HepG2 (cell line): ENCODE results near the gene SFI1. TPM values are rescaled to one million over a fixed set of nuclear protein-coding genes. Genes with fewer than 3 reads are reported as not detected.
A peak's percentile ranks its signal among the peaks of the same experiment; 100 is the strongest.

Experiments used
- ADNP ChIP-seq: sonication (generic); formaldehyde crosslinking; IDR thresholded peaks from 2 replicates; pipeline ENCODE4 v1.4.0; 2020; ENCODE audit warnings: missing genetic modification reagents
- AGO2 ChIP-seq: fragments of 200-400 bp; formaldehyde crosslinking; optimal IDR thresholded peaks from 2 replicates; pipeline ENCODE3; 2017; ENCODE audit warnings: mild to moderate bottlenecking, low read depth, low read length, moderate library complexity
- ATF1 ChIP-seq: IDR thresholded peaks from 2 replicates; pipeline ENCODE4 v1.6.1; 2016; ENCODE audit warnings: mild to moderate bottlenecking, control low read depth
- CREB1 ChIP-seq, 2 experiments: fragments of 450-650 bp in 1 of 2; IDR thresholded peaks; 2 replicates each; pipeline ENCODE4 v1.6.1; 2016 to 2017; ENCODE audit warnings: control low read depth in 1 of 2, mild to moderate bottlenecking in 1 of 2, missing compliant biosample characterization in 1 of 2, missing genetic modification characterization in 1 of 2
- JUNB ChIP-seq: sonication (generic); formaldehyde crosslinking; IDR thresholded peaks from 2 replicates; pipeline ENCODE4 v1.8.0; 2022; ENCODE audit warnings: missing genetic modification reagents, mild to moderate bottlenecking, borderline replicate concordance
- MTA3 ChIP-seq: sonication (generic); formaldehyde crosslinking; IDR thresholded peaks from 2 replicates; pipeline ENCODE4 v1.4.0; 2020; ENCODE audit warnings: missing genetic modification reagents
- NCOA2 ChIP-seq: sonication (generic); formaldehyde crosslinking; IDR thresholded peaks from 2 replicates; pipeline ENCODE4 v1.8.0; 2022; ENCODE audit warnings: inconsistent platforms
- NKX3-1 ChIP-seq: sonication (generic); formaldehyde crosslinking; IDR thresholded peaks from 2 replicates; pipeline ENCODE4 v1.5.0; 2020; ENCODE audit warnings: missing genetic modification reagents
- SYNCRIP ChIP-seq: fragments of 200-400 bp; formaldehyde crosslinking; IDR thresholded peaks from 2 replicates; pipeline ENCODE4 v1.6.1; 2018; ENCODE audit warnings: mild to moderate bottlenecking, low read depth, low read length; ENCODE audit not compliant: insufficient read depth
- TEAD3 ChIP-seq: optimal IDR thresholded peaks from 2 replicates; pipeline ENCODE3; 2016; ENCODE audit warnings: borderline replicate concordance
- XRCC5 ChIP-seq: fragments of 200-400 bp; formaldehyde crosslinking; optimal IDR thresholded peaks from 2 replicates; pipeline ENCODE3; 2017; ENCODE audit warnings: mild to moderate bottlenecking, low read length
- ZBTB38 ChIP-seq: sonication (generic); formaldehyde crosslinking; IDR thresholded peaks from 2 replicates; pipeline ENCODE4 v1.5.1; 2020; ENCODE audit warnings: mild to moderate bottlenecking, missing genetic modification reagents
- ZNF232 ChIP-seq: sonication (generic); formaldehyde crosslinking; IDR thresholded peaks from 2 replicates; pipeline ENCODE4 v1.4.0; 2020; ENCODE audit warnings: missing genetic modification reagents, borderline replicate concordance
- ZNF496 ChIP-seq: sonication (generic); formaldehyde crosslinking; IDR thresholded peaks from 2 replicates; pipeline ENCODE4 v1.8.1; 2023; ENCODE audit warnings: mild to moderate bottlenecking, moderate library complexity, missing genetic modification reagents; ENCODE audit not compliant: insufficient replicate concordance
- ZNF543 ChIP-seq: sonication (generic); formaldehyde crosslinking; IDR thresholded peaks from 2 replicates; pipeline ENCODE4 v1.4.0; 2020; ENCODE audit warnings: mild to moderate bottlenecking, missing genetic modification reagents
- polyA plus RNA-seq, 8 experiments: library from polyadenylated mRNA; depleted of rRNA in 3 of 8; stranded (reverse) in 7 of 8; unstranded in 1 of 8; fragments of >200 nt; fragmentation: Illumina TruSeq in 4 of 8; extraction: Trizol in 4 of 8; gene quantifications; 2 replicates each; pipeline versions ENCODE4 v1.2.1 to v1.2.3, GENCODE V29; 2011 to 2016; ENCODE audit warnings: low read depth in 4 of 8, missing spikeins in 1 of 8, mixed read lengths in 1 of 8; ENCODE audit not compliant: insufficient read depth in 1 of 8
- total RNA-seq, 5 experiments: library from RNA; depleted of rRNA; stranded (reverse); fragments of >200 nt; fragmentation: Illumina TruSeq; extraction: Trizol; gene quantifications; 2 replicates each; pipeline ENCODE4 v1.2.3, GENCODE V29; 2016; ENCODE audit warnings: low read depth in 1 of 5
- TF ChIP-seq, protein P1 (sequence below): IDR thresholded peaks from 2 replicates; pipeline ENCODE4 v1.4.0; 2020; ENCODE audit warnings: mild to moderate bottlenecking, missing genetic modification reagents
- TF ChIP-seq, protein P2 (sequence below): sonication (generic); formaldehyde crosslinking; IDR thresholded peaks from 2 replicates; pipeline ENCODE4 v1.4.0; 2020; ENCODE audit warnings: low read depth, mild to moderate bottlenecking, missing genetic modification reagents
- TF ChIP-seq, protein P3 (sequence below): sonication (generic); formaldehyde crosslinking; IDR thresholded peaks from 2 replicates; pipeline ENCODE4 v1.4.0; 2020; ENCODE audit warnings: missing genetic modification reagents
- TF ChIP-seq, protein P4 (sequence below): sonication (generic); formaldehyde crosslinking; IDR thresholded peaks from 2 replicates; pipeline ENCODE4 v1.5.1; 2020; ENCODE audit warnings: missing genetic modification reagents, mild to moderate bottlenecking, borderline replicate concordance

Gene SFI1
- total and polyA plus RNA-seq, 2 of the 13 experiments (the other 11 are each of a cell fraction or from before 2014, with no cell fraction given): 20.5 to 40.1 TPM

DNA sequence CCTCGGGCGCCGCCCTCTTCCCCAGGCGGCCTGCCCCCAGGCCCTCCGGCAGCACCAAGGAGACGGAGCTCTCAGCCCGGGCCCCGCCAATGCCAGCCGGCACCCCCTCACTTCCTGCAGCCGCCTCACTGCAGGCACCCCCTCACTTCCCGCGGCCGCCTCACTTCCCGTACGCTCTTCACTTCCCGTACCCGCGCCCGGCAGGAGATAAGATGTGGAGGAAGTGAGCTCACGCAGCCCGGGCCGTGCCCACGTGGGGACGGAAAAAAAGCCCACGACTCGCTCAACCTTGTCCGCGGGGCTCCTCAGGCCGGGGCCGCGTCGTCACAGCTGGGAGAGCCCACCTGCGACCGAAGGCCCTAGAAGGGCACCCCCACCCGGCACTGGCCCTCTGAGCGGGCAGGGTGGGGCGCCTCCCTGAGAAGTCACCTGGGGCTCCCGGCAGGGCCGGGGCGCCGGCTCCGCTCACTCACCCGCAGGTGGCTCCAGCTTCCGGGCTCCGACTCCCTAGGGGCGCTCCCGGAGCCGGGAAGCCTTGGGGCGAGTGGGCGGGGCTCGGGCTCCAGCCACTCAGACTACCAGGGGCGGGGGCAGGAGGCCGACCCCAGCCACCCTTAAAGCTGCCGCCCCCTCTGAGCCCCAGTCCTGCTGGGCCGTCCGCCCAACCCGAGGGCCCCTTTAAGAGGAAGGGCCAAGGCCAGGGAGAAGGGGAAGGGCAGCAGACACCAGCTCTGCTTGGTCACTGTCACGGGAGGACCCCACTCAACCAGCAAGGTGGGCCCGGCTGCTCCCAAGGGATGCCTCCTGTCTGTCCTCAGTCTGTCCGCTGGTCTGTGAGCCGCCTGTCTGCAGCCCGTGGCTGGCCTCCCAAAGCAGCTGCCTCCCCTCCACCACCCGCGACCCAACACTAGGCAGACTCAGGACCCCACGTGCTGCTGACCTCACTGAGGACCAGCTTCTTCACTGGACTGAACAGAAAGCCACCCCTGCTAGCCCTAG is 134.3 kb downstream of the SFI1 start (continued):
- TF ChIP-seq ADNP (CRISPR knock-in tag) (no peak), MTA3 (CRISPR knock-in tag) (no peak), NKX3-1 (CRISPR knock-in tag) (peak; percentile 56; the same call in 1 of the 2 replicates), AGO2 (peak; percentile 86), TEAD3 (CRISPR knock-in tag) (no peak), ZNF232 (CRISPR knock-in tag) (no peak), ZNF496 (CRISPR knock-in tag) (no peak), ZBTB38 (CRISPR knock-in tag) (peak; percentile 66; the same call in 1 of the 2 replicates), XRCC5 (no peak), CREB1 (IDR thresholded peaks at IDR 0.05) (no peak), CREB1 (CRISPR knock-in tag; IDR thresholded peaks at IDR 0.05) (no peak), ATF1 (no peak), ZNF543 (CRISPR knock-in tag) (no peak), NCOA2 (CRISPR knock-in tag) (no peak), SYNCRIP (no peak), JUNB (CRISPR knock-in tag) (no peak)
- TF ChIP-seq, protein P1, sequence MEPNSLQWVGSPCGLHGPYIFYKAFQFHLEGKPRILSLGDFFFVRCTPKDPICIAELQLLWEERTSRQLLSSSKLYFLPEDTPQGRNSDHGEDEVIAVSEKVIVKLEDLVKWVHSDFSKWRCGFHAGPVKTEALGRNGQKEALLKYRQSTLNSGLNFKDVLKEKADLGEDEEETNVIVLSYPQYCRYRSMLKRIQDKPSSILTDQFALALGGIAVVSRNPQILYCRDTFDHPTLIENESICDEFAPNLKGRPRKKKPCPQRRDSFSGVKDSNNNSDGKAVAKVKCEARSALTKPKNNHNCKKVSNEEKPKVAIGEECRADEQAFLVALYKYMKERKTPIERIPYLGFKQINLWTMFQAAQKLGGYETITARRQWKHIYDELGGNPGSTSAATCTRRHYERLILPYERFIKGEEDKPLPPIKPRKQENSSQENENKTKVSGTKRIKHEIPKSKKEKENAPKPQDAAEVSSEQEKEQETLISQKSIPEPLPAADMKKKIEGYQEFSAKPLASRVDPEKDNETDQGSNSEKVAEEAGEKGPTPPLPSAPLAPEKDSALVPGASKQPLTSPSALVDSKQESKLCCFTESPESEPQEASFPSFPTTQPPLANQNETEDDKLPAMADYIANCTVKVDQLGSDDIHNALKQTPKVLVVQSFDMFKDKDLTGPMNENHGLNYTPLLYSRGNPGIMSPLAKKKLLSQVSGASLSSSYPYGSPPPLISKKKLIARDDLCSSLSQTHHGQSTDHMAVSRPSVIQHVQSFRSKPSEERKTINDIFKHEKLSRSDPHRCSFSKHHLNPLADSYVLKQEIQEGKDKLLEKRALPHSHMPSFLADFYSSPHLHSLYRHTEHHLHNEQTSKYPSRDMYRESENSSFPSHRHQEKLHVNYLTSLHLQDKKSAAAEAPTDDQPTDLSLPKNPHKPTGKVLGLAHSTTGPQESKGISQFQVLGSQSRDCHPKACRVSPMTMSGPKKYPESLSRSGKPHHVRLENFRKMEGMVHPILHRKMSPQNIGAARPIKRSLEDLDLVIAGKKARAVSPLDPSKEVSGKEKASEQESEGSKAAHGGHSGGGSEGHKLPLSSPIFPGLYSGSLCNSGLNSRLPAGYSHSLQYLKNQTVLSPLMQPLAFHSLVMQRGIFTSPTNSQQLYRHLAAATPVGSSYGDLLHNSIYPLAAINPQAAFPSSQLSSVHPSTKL: no peak
- TF ChIP-seq, protein P2, sequence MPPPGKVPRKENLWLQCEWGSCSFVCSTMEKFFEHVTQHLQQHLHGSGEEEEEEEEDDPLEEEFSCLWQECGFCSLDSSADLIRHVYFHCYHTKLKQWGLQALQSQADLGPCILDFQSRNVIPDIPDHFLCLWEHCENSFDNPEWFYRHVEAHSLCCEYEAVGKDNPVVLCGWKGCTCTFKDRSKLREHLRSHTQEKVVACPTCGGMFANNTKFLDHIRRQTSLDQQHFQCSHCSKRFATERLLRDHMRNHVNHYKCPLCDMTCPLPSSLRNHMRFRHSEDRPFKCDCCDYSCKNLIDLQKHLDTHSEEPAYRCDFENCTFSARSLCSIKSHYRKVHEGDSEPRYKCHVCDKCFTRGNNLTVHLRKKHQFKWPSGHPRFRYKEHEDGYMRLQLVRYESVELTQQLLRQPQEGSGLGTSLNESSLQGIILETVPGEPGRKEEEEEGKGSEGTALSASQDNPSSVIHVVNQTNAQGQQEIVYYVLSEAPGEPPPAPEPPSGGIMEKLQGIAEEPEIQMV: no peak
- TF ChIP-seq, protein P3, sequence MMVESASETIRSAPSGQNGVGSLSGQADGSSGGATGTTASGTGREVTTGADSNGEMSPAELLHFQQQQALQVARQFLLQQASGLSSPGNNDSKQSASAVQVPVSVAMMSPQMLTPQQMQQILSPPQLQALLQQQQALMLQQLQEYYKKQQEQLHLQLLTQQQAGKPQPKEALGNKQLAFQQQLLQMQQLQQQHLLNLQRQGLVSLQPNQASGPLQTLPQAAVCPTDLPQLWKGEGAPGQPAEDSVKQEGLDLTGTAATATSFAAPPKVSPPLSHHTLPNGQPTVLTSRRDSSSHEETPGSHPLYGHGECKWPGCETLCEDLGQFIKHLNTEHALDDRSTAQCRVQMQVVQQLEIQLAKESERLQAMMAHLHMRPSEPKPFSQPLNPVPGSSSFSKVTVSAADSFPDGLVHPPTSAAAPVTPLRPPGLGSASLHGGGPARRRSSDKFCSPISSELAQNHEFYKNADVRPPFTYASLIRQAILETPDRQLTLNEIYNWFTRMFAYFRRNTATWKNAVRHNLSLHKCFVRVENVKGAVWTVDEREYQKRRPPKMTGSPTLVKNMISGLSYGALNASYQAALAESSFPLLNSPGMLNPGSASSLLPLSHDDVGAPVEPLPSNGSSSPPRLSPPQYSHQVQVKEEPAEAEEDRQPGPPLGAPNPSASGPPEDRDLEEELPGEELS (CRISPR knock-in tag): no peak
- TF ChIP-seq, protein P4, sequence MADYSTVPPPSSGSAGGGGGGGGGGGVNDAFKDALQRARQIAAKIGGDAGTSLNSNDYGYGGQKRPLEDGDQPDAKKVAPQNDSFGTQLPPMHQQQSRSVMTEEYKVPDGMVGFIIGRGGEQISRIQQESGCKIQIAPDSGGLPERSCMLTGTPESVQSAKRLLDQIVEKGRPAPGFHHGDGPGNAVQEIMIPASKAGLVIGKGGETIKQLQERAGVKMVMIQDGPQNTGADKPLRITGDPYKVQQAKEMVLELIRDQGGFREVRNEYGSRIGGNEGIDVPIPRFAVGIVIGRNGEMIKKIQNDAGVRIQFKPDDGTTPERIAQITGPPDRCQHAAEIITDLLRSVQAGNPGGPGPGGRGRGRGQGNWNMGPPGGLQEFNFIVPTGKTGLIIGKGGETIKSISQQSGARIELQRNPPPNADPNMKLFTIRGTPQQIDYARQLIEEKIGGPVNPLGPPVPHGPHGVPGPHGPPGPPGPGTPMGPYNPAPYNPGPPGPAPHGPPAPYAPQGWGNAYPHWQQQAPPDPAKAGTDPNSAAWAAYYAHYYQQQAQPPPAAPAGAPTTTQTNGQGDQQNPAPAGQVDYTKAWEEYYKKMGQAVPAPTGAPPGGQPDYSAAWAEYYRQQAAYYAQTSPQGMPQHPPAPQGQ (CRISPR knock-in tag): no peak
